HG03378 (cell line): ENCODE results near the gene CNTF.

Experiments
- ATAC-seq: cut with Tn5 transposase; IDR thresholded peaks from one replicate; pipeline ENCODE4 v1.9.1; 2021; ENCODE audit warnings: mild to moderate bottlenecking, moderate library complexity; ENCODE audit not compliant: unreplicated experiment

The CNTF gene

GRCh38 chr11:58606930-58607714 is 15.3 kb upstream of the CNTF start:
- ATAC-seq = no peak

GRCh38 chr11:58608331-58608730 is 14.1 kb upstream of the CNTF start:
- no peak for ATAC-seq

DNA sequence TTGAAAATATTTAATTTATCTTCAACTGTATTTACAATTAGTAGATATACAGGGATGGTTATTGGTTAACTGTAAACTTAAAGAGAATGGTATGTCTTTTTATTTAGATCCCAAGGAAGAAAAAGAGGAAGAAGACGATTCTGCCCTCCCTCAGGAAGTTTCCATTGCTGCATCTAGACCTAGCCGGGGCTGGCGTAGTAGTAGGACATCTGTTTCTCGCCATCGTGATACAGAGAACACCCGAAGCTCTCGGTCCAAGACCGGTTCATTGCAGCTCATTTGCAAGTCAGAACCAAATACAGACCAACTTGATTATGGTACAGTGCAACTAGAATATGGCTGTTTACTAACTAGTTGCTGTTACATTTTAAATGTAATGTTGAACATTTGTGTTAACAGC is 12.7 kb upstream of the CNTF start:
- no peak for ATAC-seq

DNA sequence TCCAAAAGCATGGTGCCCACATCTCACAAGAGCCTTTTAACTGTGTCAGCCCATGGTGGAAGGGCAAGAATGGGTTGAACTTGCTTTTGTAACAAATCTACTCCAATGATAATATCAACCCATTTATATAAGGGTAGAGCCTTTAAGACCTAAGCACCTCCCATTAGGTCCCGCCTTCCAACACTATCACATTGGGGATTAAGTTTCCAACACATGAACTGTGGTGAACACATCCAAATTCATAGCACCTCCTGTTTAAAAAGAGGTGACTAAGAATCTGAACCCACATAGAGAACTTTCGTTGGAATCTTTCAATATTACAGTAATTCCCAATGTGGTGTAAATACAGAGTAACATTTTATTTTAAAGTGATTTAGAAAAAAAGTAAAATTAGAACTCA is 9.2 kb upstream of the CNTF start:
- ATAC-seq = no peak

DNA sequence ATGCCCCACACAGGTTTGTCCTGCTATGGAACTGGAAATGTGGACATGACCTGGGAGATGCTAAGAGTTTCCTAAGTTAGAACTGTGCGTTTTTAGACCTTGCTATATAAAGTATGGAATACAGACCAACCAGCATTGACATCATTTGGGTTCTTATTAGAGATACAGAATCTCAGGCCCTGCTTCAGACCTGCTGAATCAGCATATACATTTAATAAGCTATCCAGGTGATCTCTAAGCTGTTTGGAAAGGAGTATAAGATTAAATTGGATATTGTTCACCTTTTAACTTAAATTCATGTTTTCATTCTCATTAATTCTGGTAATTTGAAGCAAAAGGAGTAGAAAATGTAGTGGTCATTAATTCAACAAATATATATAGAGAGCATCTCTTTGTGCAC is 6.9 kb upstream of the CNTF start:
- ATAC-seq = no peak

DNA sequence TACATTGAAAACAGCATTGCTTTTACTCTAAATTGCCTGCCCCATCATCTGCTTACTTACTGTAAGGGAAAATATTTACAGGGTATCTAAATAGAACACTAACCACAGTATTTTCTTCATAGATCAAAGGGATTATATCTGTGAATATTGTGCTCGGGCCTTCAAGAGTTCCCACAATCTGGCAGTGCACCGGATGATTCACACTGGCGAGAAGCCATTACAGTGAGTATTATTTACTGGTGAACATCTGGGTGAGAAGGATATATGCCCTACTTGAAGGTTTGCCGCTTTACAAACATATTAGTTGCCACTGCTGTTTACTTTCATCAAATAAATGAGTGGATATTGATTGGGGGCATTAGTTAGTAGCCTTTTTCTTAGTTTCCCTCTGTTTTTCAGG is 5.9 kb upstream of the CNTF start:
- ATAC-seq = no peak

GRCh38 chr11:58617976-58618557 is 4.4 kb upstream of the CNTF start:
- ATAC-seq = no peak

GRCh38 chr11:58621586-58622262 is 741 bp upstream of the CNTF start:
- no peak for ATAC-seq

- no peak for ATAC-seq
Measured at GRCh38 chr11:58625086-58625485, 2.6 kb downstream of the CNTF start.

GRCh38 chr11:58625826-58626460 is 3.5 kb downstream of the CNTF start:
- no peak for ATAC-seq

- ATAC-seq = no peak
Measured at GRCh38 chr11:58626934-58627483, 4.5 kb downstream of the CNTF start.

DNA sequence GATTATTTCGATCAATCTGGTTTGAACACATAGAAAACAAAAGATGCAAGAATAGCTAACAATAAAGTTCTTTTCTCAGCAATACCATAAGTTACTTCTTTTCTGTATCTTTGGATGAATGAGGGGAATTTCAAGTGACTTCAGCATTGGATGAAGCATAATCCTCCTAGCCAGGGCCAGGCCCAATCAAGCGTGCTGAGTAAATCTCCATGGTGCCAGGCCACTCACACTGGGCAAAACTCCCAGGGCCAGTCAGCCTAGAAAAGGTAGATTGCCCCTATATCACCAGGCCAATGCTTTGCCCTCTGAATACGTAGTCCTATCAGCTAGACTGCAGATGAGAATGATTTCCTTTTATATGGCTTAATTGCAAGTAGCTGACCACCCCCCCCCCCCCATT is 6.0 kb downstream of the CNTF start:
- ATAC-seq = no peak

DNA sequence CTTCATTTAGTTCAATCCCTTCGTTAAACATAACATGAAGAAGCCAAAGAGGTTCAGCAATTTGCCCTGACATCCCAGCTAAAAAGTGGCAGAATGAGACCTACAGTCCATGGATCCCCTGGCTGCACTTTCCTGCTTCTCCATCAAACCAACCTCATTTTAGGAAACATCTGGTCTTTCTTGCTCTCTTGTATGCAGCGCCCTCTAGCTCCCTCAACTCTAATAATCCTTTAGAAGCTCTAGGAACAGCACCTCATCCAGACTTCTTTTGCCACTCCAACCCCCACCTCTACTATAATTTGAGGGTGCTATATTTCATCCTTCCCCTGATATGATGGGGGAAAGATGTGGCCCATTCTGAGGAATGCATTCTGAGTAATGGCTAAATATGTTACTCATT is 7.4 kb downstream of the CNTF start:
- ATAC-seq = no peak

DNA sequence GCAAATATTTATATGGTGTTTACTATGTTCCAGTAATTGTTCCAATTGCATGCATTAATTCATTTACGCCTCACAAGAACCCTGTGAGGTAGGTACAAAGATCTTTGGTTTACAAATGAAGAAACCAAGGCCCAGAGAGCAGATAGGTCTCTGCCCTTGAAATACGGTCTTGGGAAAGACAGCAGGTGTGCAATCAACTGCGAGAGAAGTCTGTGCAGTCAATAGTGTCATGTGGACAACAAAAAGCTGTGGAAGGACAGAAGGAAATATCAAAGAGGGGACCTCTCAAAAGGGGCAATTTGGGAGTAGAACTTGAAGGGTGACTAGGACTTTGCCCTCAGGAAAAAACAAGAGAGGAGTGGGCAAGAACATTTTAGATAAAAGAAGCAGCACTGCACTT is 8.9 kb downstream of the CNTF start:
- ATAC-seq = no peak

- ATAC-seq = no peak
Measured at GRCh38 chr11:58632510-58632909, 10.0 kb downstream of the CNTF start.

DNA sequence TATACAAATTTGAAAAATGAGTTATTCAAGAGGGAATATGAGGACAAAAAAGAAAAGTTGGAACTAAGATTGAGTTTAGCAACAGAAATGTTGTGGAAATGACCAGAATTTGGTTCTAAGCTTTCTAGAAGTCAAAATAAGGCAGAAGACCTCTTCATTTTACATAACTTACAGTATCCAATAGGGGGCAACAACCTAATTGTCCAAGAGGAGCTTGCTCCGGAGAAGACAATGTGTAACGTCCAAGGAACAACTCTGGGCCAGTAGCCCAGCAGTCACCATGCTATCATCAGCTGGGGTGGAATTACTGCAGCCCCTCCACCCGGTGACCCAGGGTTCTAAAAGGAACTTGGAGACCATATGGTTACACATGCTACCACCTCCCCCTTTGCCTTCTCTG is 14.1 kb downstream of the CNTF start:
- no peak for ATAC-seq

- no peak for ATAC-seq
Measured at GRCh38 chr11:58637371-58637770, 14.9 kb downstream of the CNTF start.

GRCh38 chr11:58639103-58639502 is 16.6 kb downstream of the CNTF start:
- no peak for ATAC-seq

DNA sequence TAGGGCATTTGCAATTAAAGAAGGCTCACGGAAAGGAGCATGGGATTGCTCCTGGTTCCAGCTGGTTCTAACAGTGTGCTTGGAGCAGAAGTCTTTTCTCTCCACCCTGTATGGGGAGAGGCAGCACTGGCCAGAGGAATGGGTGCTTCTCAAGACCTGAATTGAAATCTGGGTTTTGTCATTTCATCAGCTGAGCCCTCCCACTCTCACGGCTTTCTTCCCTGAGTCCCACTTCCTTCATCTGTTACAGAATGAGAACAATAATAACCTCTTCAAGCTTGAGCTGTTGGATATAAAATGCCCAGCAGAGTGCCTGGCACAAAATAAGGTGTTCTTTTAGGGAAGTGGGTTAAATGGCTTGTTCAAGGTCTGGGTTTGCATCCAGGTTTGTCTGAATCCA is 17.2 kb downstream of the CNTF start:
- no peak for ATAC-seq

DNA sequence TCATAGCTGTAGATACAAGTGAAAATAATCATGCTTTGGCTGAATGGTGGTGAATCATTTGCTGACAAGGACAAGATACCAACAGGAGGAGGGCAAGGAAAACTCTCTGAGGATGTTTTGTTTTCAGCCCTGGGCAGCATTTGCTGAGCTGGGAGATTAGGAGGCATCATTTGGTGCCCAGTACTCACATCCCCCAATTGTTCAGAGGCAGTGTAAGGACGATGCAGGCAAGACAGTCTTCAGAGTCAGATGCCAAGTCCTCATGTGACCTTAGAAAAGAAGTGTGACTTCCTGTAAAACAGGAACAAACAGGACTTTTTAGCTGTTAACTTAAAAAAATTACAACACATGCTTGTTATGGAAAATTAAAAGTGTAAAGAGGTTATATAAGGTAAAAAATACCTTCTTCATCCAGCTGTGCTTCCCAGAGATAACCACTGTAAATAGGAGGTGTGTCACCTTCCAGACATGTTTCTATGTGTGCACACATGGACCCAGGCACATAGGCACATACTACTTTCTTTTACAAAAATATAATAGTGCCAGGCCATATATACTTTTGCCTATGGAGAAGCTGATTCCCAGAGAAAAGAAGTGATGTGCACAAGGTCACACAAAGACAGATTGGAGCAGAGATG is 18.0 kb downstream of the CNTF start:
- ATAC-seq = no peak

DNA sequence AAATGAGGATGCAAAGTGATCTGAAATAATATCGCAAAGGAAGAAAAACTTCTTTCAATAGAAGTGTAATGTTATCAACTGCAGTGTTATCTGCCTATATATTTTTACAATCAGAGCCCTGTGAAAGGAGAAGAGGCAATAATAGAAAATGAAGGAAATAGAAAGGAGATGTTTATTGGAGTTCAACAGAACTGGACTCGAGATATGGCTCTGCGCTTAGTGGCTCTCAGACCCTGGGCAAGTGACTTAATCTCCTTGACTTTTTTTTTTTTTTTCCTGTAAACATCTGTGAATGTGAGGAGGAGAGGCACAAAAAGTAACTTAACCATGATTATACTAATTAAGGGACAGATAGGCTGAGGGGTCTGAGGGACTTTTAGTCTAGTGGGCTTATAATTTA is 18.9 kb downstream of the CNTF start:
- ATAC-seq = no peak
